GM21737 (cell line): ENCODE data around the gene SLC41A3.
"Not testable (repeated sequence)": the region's sequence is repeated elsewhere in the genome, so short reads cannot be mapped to it uniquely, and the experiment has no call there.

ENCODE experiments used
- ATAC-seq: cut with Tn5 transposase; IDR thresholded peaks from one replicate; pipeline ENCODE4 v1.9.1; 2021; ENCODE audit warnings: mild to moderate bottlenecking, moderate library complexity; ENCODE audit not compliant: unreplicated experiment

The SLC41A3 gene

GRCh38 chr3:126084768-126085180, 850 bp upstream of the SLC41A3 start:
- no peak for ATAC-seq

GRCh38 chr3:126083511-126083912, 412 bp downstream of the SLC41A3 start:
- peak; percentile 41 for ATAC-seq

DNA sequence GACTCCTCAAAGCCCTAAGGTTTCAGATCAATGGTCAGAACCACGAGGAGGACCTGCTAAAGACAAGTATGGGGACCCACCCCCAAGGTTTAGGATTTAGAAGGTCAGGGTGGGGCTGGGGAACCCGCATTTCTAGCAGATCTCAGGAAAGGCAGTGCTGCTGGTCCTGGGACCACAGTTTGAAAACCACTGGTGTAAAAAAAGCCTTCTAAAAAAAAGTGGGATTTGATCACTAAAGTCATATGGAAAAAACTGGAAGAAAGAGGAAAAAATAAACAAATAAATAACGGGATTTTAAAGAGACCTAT, 832 bp downstream of the SLC41A3 start:
- no peak for ATAC-seq

- no peak for ATAC-seq
Observed at GRCh38 chr3:126082362-126083137, 1.4 kb downstream of the SLC41A3 start.

GRCh38 chr3:126081618-126082361, 2.1 kb downstream of the SLC41A3 start:
- ATAC-seq, result no peak

DNA sequence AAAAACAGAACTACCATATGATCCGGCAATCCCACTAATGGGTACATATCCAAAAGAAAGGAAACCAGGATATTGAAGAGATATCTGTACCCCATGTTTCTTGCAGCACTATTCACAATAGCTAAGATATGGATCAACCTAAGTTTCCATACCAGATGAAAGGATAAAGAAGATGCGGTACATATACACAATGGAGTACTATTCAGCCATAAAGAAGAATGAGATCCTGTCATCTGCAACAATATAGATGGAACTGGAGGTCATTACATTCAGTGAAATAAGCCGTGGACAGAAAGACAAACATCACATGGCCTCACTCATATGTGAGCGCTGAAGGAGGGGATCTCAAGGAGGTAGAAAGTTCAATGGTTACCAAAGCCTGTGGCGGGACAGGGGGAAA, 3.0 kb downstream of the SLC41A3 start:
- no peak for ATAC-seq

DNA sequence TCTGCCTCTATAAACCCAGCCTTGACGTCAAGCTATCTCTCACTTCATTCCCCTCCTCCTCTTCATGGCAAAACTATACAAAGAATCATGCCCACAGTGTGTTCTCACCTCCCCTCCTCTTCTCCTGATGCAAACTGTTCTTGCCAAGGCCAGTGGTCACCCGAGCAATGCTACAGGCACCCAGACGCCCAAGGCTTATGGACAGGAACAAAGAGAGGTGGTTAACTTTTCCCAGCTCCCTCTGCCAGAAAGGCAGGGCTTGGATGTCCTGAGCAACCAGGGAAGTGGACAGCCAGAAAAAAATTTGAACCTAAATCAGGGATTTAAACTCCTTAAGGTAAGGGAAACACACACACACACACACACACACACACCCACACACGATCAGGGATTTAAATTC, 5.1 kb downstream of the SLC41A3 start:
- ATAC-seq, result no peak

DNA sequence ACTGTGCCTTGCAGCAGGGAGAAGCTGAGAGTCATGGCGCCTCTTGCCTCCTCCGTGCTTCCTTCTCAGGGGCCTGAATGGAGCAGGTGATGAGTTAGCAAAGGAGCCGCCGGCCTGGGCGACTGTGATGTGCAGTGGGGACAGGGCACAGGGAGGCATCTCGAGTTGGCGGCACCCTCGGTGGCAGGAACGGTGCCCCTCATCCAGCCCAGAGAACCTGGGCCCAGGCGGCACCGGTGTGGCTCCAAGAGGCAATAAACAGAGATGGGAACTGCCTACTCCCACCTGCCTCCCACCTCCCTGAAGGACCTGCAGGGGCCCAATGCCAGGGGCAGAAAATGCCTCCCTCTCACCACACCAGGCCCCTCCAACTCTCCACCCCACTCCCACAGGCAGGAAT, 6.2 kb downstream of the SLC41A3 start:
- ATAC-seq, result no peak

DNA sequence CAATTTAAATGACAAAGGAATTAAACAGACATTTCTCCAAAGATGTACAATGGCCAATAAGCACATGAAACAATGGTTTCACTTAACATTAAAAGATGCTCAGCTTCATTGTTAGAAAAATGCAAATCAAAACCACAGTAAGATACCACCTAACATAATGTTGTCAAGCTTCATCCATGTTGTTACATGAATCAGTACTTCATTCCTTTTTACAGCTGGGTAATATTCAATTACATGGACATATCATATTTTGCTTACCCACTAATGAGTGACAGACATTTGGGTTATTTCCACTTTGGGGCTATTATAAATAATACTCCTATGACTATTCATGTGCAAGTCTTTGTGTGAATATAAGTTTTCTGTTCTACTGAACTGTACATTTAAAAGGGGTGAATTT, 7.8 kb downstream of the SLC41A3 start:
- no peak for ATAC-seq

DNA sequence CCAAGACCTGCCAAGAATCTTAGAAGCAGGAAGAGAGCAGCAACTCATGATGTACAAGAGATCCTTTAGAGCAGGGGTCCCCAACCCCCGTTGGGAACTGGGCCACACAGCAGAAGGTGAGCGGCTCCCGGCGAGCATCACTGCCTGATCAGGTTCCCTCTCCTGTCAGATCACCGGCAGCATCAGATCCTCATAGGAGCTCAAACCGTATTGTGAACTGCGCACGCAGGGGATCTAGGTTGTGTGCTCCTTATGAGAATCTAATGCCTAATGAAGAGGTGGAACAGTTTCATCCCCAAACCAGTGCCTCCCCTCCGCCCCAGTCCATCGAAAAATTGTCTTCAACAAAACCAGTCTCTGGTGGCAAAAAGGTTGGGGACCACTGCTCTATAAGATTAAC, 13.8 kb downstream of the SLC41A3 start:
- ATAC-seq, result no peak

GRCh38 chr3:126067959-126068358, 16.0 kb downstream of the SLC41A3 start:
- ATAC-seq, result no peak

- not testable (repeated sequence) for ATAC-seq
Observed at GRCh38 chr3:126066676-126067075, 17.2 kb downstream of the SLC41A3 start.

- ATAC-seq, result no peak
Observed at GRCh38 chr3:126065876-126066275, 18.0 kb downstream of the SLC41A3 start.

DNA sequence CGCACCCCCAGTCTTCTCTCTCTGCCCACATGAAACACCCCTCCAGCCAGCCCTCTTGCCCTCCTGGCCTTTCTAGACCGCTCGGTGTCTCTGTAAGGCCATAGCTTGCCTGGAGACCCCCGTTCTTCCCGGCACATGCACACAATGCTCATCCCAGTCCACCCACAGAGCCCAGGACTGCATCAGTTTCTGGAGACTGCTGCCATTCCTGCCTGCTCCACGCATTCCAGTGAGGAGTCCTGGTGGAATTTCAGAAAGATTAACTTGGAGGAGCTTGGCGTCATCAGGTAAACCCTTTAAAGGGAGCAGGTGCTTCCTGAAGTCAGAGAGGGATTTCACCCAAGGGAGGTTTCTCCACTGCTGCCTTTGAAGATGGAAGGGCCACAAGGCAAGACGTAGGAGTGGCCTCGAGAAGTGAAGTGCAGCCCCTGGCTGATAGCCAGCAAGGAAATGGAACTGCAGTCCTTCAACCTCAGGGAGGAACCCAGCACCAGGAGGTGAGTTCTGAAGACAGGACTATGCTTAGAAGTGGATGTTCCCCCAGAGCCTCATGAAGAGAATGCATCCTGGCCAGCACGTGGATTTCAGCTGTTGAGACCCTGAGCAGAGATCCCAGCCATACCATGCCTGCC, 19.2 kb downstream of the SLC41A3 start:
- no peak for ATAC-seq

DNA sequence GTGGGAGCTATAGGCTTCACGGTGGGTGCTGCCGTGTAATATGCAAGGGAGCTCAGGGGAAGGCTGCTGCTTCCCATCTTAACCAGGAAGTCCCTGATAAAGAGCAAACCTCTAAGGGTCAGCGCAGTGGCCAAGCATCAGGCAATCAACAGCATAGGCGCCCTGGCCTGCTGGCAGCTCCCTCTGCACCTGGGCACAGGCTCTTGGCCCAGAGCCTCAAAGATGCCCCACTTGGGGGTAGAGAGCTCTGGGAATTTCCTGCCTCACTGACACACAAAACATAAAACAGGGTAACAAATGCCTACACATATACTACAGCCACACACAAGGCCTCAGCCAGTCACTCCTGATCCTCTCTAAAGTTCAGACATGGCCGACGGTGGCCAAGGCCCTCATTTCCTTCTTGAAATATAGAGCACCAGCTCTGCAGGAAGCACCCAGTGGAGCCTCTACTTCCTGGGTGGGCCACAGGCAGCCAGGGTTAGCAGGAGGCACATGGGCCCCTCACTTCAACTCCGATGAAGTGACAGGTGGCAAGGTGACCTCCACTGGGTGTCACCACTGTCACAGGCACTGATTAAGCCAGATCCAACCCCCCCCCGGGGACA, 20.5 kb downstream of the SLC41A3 start:
- no peak for ATAC-seq

GRCh38 chr3:126061301-126062032, 22.5 kb downstream of the SLC41A3 start:
- ATAC-seq, result no peak

DNA sequence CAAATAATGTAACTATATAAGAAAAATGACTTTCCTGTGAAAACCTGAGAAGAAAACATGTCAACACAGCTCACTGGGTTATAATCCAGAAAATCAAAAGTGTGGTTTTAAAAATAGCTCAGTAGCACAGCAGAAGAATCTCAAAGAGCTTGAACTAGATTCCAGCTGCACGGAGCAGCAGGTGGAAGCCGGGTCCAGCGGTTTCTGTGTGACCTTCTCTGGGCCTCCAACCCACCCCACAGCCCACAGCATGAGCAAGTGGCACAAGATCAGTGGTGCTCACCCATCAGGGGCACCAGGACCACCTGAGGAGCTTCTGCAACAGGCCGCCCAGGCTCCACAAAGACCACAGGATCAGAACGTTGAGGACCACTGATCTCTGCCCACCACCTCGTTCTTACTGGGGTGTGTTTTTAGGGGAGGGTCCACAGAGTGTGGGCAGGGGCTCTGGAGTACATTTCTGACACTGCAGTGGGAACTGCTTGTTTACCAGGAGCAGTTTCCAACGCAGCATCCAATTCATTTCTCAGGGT, 23.2 kb downstream of the SLC41A3 start:
- ATAC-seq, result no peak

- no peak for ATAC-seq
Observed at GRCh38 chr3:126058666-126059065, 25.3 kb downstream of the SLC41A3 start.

- no peak for ATAC-seq
Observed at GRCh38 chr3:126057936-126058335, 26.0 kb downstream of the SLC41A3 start.

DNA sequence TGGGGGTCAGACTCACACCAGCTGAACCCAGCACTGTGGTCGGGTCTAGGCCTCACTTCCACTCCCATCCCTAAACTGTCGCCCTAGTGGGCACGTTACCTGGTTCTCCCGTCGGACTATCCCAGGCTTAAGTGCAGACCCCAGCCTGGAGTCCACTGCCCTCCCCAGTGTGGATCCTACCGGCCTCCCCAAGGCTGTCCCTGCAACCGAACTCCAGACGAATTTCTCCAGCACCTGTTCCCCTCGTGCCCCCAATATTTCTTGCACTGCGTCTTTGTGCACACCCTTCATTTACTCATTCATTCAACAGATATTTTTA, 26.5 kb downstream of the SLC41A3 start:
- no peak for ATAC-seq
